K562 (cell line): ENCODE data around the gene FAAP100. TPM values are rescaled to one million over a fixed set of nuclear protein-coding genes. Genes with fewer than 3 reads are reported as not detected.

Experiments used
- ATF7 ChIP-seq: fragments of 450-650 bp; IDR thresholded peaks from 2 replicates; pipeline ENCODE4 v1.7.1; 2014; ENCODE audit warnings: mild to moderate bottlenecking, moderate library complexity
- BHLHE40 ChIP-seq: IDR thresholded peaks from 2 replicates; pipeline ENCODE4 v1.6.1; 2011; ENCODE audit warnings: low read length, improper control_type of control experiment
- CREBBP ChIP-seq: IDR thresholded peaks from one replicate; pipeline ENCODE4 v1.6.1; 2012; ENCODE audit warnings: low read depth, mild to moderate bottlenecking, control low read depth, inconsistent platforms, low read length
- DIDO1 ChIP-seq: fragments of 450-650 bp; IDR thresholded peaks from 2 replicates; pipeline ENCODE4 v1.6.1; 2016; ENCODE audit warnings: low read depth, missing biosample characterization, missing genetic modification characterization
- EGR1 ChIP-seq: fragments of 450-650 bp; conservative IDR thresholded peaks from 2 replicates; pipeline ENCODE4 v1.6.1; 2017; ENCODE audit warnings: mild to moderate bottlenecking
- FOXA3 ChIP-seq, 2 experiments: fragments of 450-650 bp in 1 of 2; sonication (generic) in 1 of 2; formaldehyde crosslinking; IDR thresholded peaks in 1 of 2; conservative IDR thresholded peaks in 1 of 2; 2 replicates each; pipeline versions ENCODE4 v1.4.0 to v1.8.0; 2020 to 2022; ENCODE audit warnings: mild to moderate bottlenecking in 2 of 2, missing genetic modification reagents in 1 of 2
- GABPA ChIP-seq: fragments of 200-800 bp; sonication (Bioruptor generic); conservative IDR thresholded peaks from 2 replicates; pipeline ENCODE4 v1.6.1; 2016; ENCODE audit warnings: low read depth, missing genetic modification characterization, missing compliant biosample characterization
- GMEB1 ChIP-seq: fragments of 250-450 bp; sonication (Bioruptor Pico); IDR thresholded peaks from 2 replicates; pipeline ENCODE4 v1.4.0; 2020; ENCODE audit warnings: mild to moderate bottlenecking
- HIVEP1 ChIP-seq: fragments of 250-450 bp; sonication (Bioruptor Pico); IDR thresholded peaks from 2 replicates; pipeline ENCODE4 v1.4.0; 2020; ENCODE audit warnings: mild to moderate bottlenecking
- HLTF ChIP-seq: fragments of 450-650 bp; IDR thresholded peaks from 2 replicates; pipeline ENCODE4 v1.6.1; 2016
- ILF3 ChIP-seq: fragments of 450-650 bp; IDR thresholded peaks from 2 replicates; pipeline ENCODE4 v1.6.1; 2018; ENCODE audit warnings: antibody characterized with exemption, mild to moderate bottlenecking, moderate library complexity, borderline replicate concordance
- KLF1 ChIP-seq: fragments of 450-650 bp; IDR thresholded peaks from 2 replicates; pipeline ENCODE4 v1.6.1; 2016; ENCODE audit warnings: missing genetic modification characterization, missing compliant biosample characterization
- MEF2A ChIP-seq: IDR thresholded peaks from 2 replicates; pipeline ENCODE4 v1.6.1; 2011; ENCODE audit warnings: low read depth, mild to moderate bottlenecking, low read length, moderate library complexity; ENCODE audit not compliant: control insufficient read depth
- MYBL2 ChIP-seq, 2 experiments: fragments of 450-650 bp in 1 of 2; sonication (generic) in 1 of 2; formaldehyde crosslinking in 1 of 2; IDR thresholded peaks; 2 replicates each; pipeline versions ENCODE4 v1.6.1 to v1.8.1; 2017 to 2022; ENCODE audit warnings: borderline replicate concordance in 1 of 2, inconsistent platforms in 1 of 2, low read depth in 1 of 2, mild to moderate bottlenecking in 1 of 2, missing genetic modification reagents in 1 of 2, moderate library complexity in 1 of 2
- NCOA6 ChIP-seq: fragments of 450-650 bp; IDR thresholded peaks from 2 replicates; pipeline ENCODE4 v1.6.1; 2017; ENCODE audit warnings: mild to moderate bottlenecking
- SMC3 ChIP-seq: conservative IDR thresholded peaks from 2 replicates; pipeline ENCODE4 v1.6.1; 2011; ENCODE audit warnings: low read depth, low read length, improper control_type of control experiment; ENCODE audit not compliant: insufficient read depth
- ZNF12 ChIP-seq: sonication (generic); formaldehyde crosslinking; IDR thresholded peaks from 2 replicates; pipeline ENCODE4 v1.4.0; 2020; ENCODE audit warnings: mild to moderate bottlenecking, missing genetic modification reagents
- ZNF224 ChIP-seq: sonication (generic); formaldehyde crosslinking; IDR thresholded peaks from 2 replicates; pipeline ENCODE4 v1.8.0; 2022; ENCODE audit warnings: mild to moderate bottlenecking, missing genetic modification reagents
- ZNF263 ChIP-seq: sonication (generic); formaldehyde crosslinking; IDR thresholded peaks from 2 replicates; pipeline ENCODE4 v1.8.0; 2022; ENCODE audit warnings: mild to moderate bottlenecking, missing genetic modification reagents, borderline replicate concordance
- ZNF280B ChIP-seq: fragments of 250-450 bp; sonication (Bioruptor Pico); IDR thresholded peaks from 2 replicates; pipeline ENCODE4 v1.5.1; 2021; ENCODE audit warnings: mild to moderate bottlenecking
- ZNF695 ChIP-seq: fragments of 450-650 bp; formaldehyde crosslinking; IDR thresholded peaks from 2 replicates; pipeline ENCODE4 v1.4.0; 2020; ENCODE audit warnings: mild to moderate bottlenecking, moderate library complexity
- ZNF766 ChIP-seq: fragments of 200-800 bp; sonication (Bioruptor generic); conservative IDR thresholded peaks from 2 replicates; pipeline ENCODE4 v1.6.1; 2016; ENCODE audit warnings: missing genetic modification characterization, missing compliant biosample characterization
- polyA plus RNA-seq, 8 experiments: library from polyadenylated mRNA; depleted of rRNA in 4 of 8; stranded (reverse) in 5 of 8; unstranded in 3 of 8; fragments of >200 nt; fragmentation: Nextera tagmentation in 2 of 8; fragmentation: Illumina TruSeq in 1 of 8; extraction: Ambion mirVana in 2 of 8; extraction: Trizol in 1 of 8; gene quantifications; 2 replicates each; pipeline versions ENCODE4 v1.2.1 to v1.2.3, GENCODE V29; 2011 to 2014; ENCODE audit warnings: inconsistent platforms in 1 of 8, missing spikeins in 1 of 8
- total RNA-seq, 7 experiments: library from RNA; depleted of rRNA in 6 of 7; stranded (reverse); fragments of >200 nt in 6 of 7; fragmentation: Illumina TruSeq in 2 of 7; extraction: Trizol in 2 of 7; gene quantifications; 2 replicates each; pipeline versions ENCODE4 v1.2.1 to v1.2.3, GENCODE V29; 2011 to 2021; ENCODE audit warnings: low replicate concordance in 1 of 7

FAAP100 gene
- total and polyA plus RNA-seq, 9 of the 15 experiments (the other 6 are each of a cell fraction or from before 2014, with no cell fraction given), result 0.31 to 51.2 (median 12.6) TPM

GRCh38 chr17:81551458-81552243, 502 bp downstream of the FAAP100 start (continued):
- TF ChIP-seq GMEB1 (CRISPR knock-in tag) (no peak), HIVEP1 (CRISPR knock-in tag) (no peak), ZNF766 (CRISPR knock-in tag) (no peak), ZNF12 (CRISPR knock-in tag) (no peak), EGR1 (peak; percentile 83), MEF2A (no peak), ZNF280B (CRISPR knock-in tag) (no peak), BHLHE40 (no peak), ILF3 (peak; percentile 54; the same call in 1 of the 2 replicates), SMC3 (no peak), ZNF695 (CRISPR knock-in tag) (no peak), MYBL2 (IDR thresholded peaks at IDR 0.05; ENCODE audit: low read depth) (no peak), MYBL2 (CRISPR knock-in tag; IDR thresholded peaks at IDR 0.05; ENCODE audit: borderline replicate concordance) (no peak), HLTF (no peak), ATF7 (no peak), NCOA6 (no peak), KLF1 (tag) (no peak), DIDO1 (tag) (no peak), FOXA3 (CRISPR knock-in tag; conservative IDR thresholded peaks at IDR 0.05 in 1 of 2, IDR thresholded peaks at IDR 0.05 in 1 of 2) (0 out of 4 replicates have a peak, but pooled peaks of 1 of the 2 experiments have one; percentile 16), CREBBP (no peak), GABPA (no peak), ZNF263 (peak; percentile 20; the same call in 1 of the 2 replicates), ZNF224 (CRISPR knock-in tag) (no peak)
